Measurements from ENCODE around the gene RHOV. TPM values are rescaled to one million over a fixed set of nuclear protein-coding genes. Genes with fewer than 3 reads are reported as not detected.

Gene RHOV
- polyA plus RNA-seq, 2 of the 4 experiments (the other 2 are of a cell fraction) = 7.6 to 13.0 TPM

DNA sequence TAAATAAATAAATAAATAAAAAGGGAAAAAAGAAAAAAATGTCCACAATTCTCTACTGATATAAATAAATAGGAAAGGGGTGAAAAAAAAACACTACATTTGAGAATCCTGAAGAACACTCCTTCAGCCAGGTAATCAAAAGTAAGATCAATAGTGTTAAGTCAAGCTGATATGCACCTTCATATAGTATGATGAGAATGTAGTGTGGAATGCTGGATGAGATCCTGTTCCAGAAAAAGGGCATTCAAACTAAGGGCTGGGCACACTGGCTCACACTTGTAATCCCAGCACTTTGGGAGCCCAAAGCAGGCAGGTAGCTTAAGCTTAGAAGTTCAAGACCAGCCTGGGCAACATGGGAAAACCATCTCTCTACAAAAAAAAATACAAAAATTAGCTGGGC is 15.1 kb upstream of the RHOV start:
- ATAC-seq = no peak
- ChIA-PET CTCF (interaction anchor here (0.6 to 2.7 kb wide), 3 partner anchors 12 to 284 kb away, joined by 3 to 11 read pairs (median 3); partner anchors contain the start of gene RHOV), POLR2A (no interaction called here)
- Histone ChIP-seq H3K9me3 (no peaks in the 10 kb centered on the region), H3K4me2 (no peak overlapping the region), H3K4me3 (no peak overlapping the region), H3K4me1 (peaks cover 6% of the 10 kb centered on the region), H3K27ac (no peak overlapping the region)
- DNase-seq (ENCODE audit: low read depth in 1 of 2, low spot score in 1 of 2) = no peak
- no peak for TF ChIP-seq FOSB (CRISPR knock-in tag; IDR thresholded peaks at IDR 0.05)
- TF ChIP-seq HOXA7 (CRISPR knock-in tag; IDR thresholded peaks at IDR 0.05) = no peak
- TF ChIP-seq, protein P1, sequence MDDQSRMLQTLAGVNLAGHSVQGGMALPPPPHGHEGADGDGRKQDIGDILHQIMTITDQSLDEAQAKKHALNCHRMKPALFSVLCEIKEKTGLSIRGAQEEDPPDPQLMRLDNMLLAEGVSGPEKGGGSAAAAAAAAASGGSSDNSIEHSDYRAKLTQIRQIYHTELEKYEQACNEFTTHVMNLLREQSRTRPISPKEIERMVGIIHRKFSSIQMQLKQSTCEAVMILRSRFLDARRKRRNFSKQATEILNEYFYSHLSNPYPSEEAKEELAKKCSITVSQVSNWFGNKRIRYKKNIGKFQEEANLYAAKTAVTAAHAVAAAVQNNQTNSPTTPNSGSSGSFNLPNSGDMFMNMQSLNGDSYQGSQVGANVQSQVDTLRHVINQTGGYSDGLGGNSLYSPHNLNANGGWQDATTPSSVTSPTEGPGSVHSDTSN (IDR thresholded peaks at IDR 0.05) = no peak
- FAIRE-seq = no peak

DNA sequence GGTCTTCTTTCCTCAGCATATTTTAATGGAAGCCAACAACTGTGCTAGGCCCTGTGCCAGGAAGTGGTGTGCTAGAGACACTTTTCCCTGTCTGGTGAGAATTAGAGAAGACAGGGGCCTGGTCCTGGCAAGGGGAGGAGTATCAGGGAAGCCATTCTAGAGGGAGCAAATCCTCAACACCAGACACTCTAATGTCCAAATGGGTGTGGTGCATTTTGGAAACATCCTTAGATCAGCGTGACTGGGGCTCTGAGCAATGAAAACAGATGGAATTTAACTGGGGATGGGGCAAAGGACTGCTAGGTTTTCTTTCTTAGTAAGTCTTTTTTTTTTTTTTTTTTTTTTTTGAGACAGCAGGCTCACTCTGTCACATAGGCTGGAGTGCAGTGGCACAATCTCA is 12.6 kb upstream of the RHOV start:
- Histone ChIP-seq H3K27ac (no peak overlapping the region), H3K4me1 (no peaks in the 10 kb centered on the region), H3K4me3 (no peak overlapping the region), H3K9me3 (0 out of 3 replicates have a peak, but pooled peaks cover 2% of the 10 kb centered on the region), H3K4me2 (no peak overlapping the region)
- WGBS (ENCODE audit: missing lambda C conversion rate) = 64% methylated on average over 1 of the region's 1 CpG
- FAIRE-seq (no peak), DNase-seq (ENCODE audit: low read depth in 1 of 2, low spot score in 1 of 2) (no peak), ATAC-seq (no peak)
- POLR2A ChIA-PET = no interaction called here
- CTCF ChIA-PET = interaction anchor here (0.7 to 11.1 kb wide), 3 partner anchors 8 to 82 kb away, joined by 3 to 55 read pairs (median 10); partner anchors contain the start of genes RHOV and VPS18
- no peak for TF ChIP-seq KDM1A (IDR thresholded peaks at IDR 0.05; ENCODE audit: low read depth)
- no peak for TF ChIP-seq PHF8 (IDR thresholded peaks at IDR 0.05; ENCODE audit: borderline replicate concordance, low read depth)
- TF ChIP-seq POLR2AphosphoS2 (conservative IDR thresholded peaks at IDR 0.05; ENCODE audit: low read length) = no peak
- TF ChIP-seq, protein P2, sequence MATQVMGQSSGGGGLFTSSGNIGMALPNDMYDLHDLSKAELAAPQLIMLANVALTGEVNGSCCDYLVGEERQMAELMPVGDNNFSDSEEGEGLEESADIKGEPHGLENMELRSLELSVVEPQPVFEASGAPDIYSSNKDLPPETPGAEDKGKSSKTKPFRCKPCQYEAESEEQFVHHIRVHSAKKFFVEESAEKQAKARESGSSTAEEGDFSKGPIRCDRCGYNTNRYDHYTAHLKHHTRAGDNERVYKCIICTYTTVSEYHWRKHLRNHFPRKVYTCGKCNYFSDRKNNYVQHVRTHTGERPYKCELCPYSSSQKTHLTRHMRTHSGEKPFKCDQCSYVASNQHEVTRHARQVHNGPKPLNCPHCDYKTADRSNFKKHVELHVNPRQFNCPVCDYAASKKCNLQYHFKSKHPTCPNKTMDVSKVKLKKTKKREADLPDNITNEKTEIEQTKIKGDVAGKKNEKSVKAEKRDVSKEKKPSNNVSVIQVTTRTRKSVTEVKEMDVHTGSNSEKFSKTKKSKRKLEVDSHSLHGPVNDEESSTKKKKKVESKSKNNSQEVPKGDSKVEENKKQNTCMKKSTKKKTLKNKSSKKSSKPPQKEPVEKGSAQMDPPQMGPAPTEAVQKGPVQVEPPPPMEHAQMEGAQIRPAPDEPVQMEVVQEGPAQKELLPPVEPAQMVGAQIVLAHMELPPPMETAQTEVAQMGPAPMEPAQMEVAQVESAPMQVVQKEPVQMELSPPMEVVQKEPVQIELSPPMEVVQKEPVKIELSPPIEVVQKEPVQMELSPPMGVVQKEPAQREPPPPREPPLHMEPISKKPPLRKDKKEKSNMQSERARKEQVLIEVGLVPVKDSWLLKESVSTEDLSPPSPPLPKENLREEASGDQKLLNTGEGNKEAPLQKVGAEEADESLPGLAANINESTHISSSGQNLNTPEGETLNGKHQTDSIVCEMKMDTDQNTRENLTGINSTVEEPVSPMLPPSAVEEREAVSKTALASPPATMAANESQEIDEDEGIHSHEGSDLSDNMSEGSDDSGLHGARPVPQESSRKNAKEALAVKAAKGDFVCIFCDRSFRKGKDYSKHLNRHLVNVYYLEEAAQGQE (IDR thresholded peaks at IDR 0.05) = no peak
- no peak for TF ChIP-seq HOXB5 (CRISPR knock-in tag; IDR thresholded peaks at IDR 0.05)
- no peak for TF ChIP-seq RNF2 (IDR thresholded peaks at IDR 0.05; ENCODE audit: borderline replicate concordance, low read depth)
- TF ChIP-seq, protein P3, sequence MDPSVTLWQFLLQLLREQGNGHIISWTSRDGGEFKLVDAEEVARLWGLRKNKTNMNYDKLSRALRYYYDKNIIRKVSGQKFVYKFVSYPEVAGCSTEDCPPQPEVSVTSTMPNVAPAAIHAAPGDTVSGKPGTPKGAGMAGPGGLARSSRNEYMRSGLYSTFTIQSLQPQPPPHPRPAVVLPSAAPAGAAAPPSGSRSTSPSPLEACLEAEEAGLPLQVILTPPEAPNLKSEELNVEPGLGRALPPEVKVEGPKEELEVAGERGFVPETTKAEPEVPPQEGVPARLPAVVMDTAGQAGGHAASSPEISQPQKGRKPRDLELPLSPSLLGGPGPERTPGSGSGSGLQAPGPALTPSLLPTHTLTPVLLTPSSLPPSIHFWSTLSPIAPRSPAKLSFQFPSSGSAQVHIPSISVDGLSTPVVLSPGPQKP (IDR thresholded peaks at IDR 0.05; ENCODE audit: low read depth, low read length) = no peak
- TF ChIP-seq HDAC2 (IDR thresholded peaks at IDR 0.05) = no peak
- TF ChIP-seq TFCP2L1 (CRISPR knock-in tag; IDR thresholded peaks at IDR 0.05) = no peak
- TF ChIP-seq, protein P4, sequence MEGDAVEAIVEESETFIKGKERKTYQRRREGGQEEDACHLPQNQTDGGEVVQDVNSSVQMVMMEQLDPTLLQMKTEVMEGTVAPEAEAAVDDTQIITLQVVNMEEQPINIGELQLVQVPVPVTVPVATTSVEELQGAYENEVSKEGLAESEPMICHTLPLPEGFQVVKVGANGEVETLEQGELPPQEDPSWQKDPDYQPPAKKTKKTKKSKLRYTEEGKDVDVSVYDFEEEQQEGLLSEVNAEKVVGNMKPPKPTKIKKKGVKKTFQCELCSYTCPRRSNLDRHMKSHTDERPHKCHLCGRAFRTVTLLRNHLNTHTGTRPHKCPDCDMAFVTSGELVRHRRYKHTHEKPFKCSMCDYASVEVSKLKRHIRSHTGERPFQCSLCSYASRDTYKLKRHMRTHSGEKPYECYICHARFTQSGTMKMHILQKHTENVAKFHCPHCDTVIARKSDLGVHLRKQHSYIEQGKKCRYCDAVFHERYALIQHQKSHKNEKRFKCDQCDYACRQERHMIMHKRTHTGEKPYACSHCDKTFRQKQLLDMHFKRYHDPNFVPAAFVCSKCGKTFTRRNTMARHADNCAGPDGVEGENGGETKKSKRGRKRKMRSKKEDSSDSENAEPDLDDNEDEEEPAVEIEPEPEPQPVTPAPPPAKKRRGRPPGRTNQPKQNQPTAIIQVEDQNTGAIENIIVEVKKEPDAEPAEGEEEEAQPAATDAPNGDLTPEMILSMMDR (IDR thresholded peaks at IDR 0.05) = no peak
- TF ChIP-seq ZNF302 (CRISPR knock-in tag; IDR thresholded peaks at IDR 0.05) = no peak
- no peak for TF ChIP-seq RARB (CRISPR knock-in tag; IDR thresholded peaks at IDR 0.05)
- TF ChIP-seq, protein P5, sequence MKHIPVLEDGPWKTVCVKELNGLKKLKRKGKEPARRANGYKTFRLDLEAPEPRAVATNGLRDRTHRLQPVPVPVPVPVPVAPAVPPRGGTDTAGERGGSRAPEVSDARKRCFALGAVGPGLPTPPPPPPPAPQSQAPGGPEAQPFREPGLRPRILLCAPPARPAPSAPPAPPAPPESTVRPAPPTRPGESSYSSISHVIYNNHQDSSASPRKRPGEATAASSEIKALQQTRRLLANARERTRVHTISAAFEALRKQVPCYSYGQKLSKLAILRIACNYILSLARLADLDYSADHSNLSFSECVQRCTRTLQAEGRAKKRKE (CRISPR knock-in tag; IDR thresholded peaks at IDR 0.05; ENCODE audit: low read depth) = no peak
- no peak for TF ChIP-seq TP53 (CRISPR knock-in tag; IDR thresholded peaks at IDR 0.05)

All from A549 (cell line).